PFSK-1 (cell line): ENCODE data around the gene PLPPR1.

Experiments
- POLR2AphosphoS5 ChIP-seq: IDR thresholded peaks from 2 replicates; pipeline ENCODE4 v1.6.1; 2012; ENCODE audit warnings: low read depth, mild to moderate bottlenecking, control low read depth, low read length, moderate library complexity
- TAF1 ChIP-seq: IDR thresholded peaks from 2 replicates; pipeline ENCODE4 v1.6.1; 2012; ENCODE audit warnings: low read length, control low read depth, borderline replicate concordance; ENCODE audit not compliant: insufficient read depth
- TF ChIP-seq, protein P1 (sequence below), 2 experiments: IDR thresholded peaks; 2 replicates each; pipeline versions ENCODE4 v1.6.1 to v1.8.0; 2011 to 2012; ENCODE audit warnings: low read depth in 2 of 2, low read length in 2 of 2, control low read depth in 1 of 2, inconsistent platforms in 1 of 2, mild to moderate bottlenecking in 1 of 2, moderate library complexity in 1 of 2; ENCODE audit not compliant: insufficient read depth in 1 of 2

DNA sequence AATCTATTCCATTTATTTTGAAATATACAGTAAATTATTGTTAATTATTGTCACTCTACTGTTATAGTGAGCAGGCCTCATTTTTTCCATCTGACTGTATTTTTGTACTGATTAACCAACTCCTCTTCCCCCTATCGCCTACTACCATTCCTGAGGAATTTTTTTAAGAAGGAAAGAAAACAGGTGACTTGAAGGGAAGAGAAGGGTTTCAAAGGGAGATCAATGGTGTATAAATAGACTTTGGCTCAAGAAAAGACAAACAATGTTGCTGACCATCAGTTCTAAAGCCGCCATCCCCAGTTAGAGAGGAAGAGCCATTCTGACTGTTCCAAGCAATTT lies 286.6 kb downstream of the PLPPR1 start:
- TF ChIP-seq, protein P1, sequence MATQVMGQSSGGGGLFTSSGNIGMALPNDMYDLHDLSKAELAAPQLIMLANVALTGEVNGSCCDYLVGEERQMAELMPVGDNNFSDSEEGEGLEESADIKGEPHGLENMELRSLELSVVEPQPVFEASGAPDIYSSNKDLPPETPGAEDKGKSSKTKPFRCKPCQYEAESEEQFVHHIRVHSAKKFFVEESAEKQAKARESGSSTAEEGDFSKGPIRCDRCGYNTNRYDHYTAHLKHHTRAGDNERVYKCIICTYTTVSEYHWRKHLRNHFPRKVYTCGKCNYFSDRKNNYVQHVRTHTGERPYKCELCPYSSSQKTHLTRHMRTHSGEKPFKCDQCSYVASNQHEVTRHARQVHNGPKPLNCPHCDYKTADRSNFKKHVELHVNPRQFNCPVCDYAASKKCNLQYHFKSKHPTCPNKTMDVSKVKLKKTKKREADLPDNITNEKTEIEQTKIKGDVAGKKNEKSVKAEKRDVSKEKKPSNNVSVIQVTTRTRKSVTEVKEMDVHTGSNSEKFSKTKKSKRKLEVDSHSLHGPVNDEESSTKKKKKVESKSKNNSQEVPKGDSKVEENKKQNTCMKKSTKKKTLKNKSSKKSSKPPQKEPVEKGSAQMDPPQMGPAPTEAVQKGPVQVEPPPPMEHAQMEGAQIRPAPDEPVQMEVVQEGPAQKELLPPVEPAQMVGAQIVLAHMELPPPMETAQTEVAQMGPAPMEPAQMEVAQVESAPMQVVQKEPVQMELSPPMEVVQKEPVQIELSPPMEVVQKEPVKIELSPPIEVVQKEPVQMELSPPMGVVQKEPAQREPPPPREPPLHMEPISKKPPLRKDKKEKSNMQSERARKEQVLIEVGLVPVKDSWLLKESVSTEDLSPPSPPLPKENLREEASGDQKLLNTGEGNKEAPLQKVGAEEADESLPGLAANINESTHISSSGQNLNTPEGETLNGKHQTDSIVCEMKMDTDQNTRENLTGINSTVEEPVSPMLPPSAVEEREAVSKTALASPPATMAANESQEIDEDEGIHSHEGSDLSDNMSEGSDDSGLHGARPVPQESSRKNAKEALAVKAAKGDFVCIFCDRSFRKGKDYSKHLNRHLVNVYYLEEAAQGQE (IDR thresholded peaks at IDR 0.05; ENCODE audit: insufficient read depth in 1 of 2, low read depth in 2 of 2, low read length in 2 of 2), result no peak
- TF ChIP-seq POLR2AphosphoS5, result no peak
- no peak for TF ChIP-seq TAF1
